Astrocyte of the cerebellum (primary cell): Measurements from ENCODE around the gene FAM168A.

Experiments used
- DNase-seq: peaks from one replicate; pipeline ENCODE4 v3.0.0-alpha.2; 2011; ENCODE audit warnings: low read depth
- H3K4me3 ChIP-seq: 2 replicates; pipeline ENCODE4 v1.5.1; 2011; ENCODE audit warnings: mild to moderate bottlenecking, low read depth, low read length, moderate library complexity
- in situ Hi-C: cut with HindIII; loops from 2 replicates; pipeline ENCODE4 v1.10.0; 2017; ENCODE audit warnings: low sequenced_read_pairs
- TF ChIP-seq, protein P1 (sequence below): IDR thresholded peaks from 2 replicates; pipeline ENCODE4 v1.5.1; 2012; ENCODE audit warnings: low read length, low read depth, moderate library complexity, mild to moderate bottlenecking; ENCODE audit errors: missing control alignments

The FAM168A gene

DNA sequence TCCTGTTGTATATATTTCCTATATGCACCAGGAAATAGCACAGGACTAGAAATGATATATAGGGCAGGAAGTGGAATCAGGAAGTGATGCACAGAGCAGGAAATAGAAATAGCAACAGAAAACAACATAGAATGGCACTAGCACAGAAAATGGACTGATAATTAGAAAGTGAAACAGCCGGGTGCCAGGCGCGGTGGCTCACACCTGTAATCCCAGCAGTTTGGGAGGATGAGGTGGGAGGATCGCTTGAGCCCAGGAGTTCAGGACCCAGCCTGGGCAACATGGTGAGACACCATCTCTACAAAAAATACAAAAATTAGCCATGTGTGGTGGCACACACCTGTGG is 231.7 kb downstream of the FAM168A start:
- TF ChIP-seq, protein P1, sequence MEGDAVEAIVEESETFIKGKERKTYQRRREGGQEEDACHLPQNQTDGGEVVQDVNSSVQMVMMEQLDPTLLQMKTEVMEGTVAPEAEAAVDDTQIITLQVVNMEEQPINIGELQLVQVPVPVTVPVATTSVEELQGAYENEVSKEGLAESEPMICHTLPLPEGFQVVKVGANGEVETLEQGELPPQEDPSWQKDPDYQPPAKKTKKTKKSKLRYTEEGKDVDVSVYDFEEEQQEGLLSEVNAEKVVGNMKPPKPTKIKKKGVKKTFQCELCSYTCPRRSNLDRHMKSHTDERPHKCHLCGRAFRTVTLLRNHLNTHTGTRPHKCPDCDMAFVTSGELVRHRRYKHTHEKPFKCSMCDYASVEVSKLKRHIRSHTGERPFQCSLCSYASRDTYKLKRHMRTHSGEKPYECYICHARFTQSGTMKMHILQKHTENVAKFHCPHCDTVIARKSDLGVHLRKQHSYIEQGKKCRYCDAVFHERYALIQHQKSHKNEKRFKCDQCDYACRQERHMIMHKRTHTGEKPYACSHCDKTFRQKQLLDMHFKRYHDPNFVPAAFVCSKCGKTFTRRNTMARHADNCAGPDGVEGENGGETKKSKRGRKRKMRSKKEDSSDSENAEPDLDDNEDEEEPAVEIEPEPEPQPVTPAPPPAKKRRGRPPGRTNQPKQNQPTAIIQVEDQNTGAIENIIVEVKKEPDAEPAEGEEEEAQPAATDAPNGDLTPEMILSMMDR: no peak
- in situ Hi-C loops: no loop called here
- no peak overlapping the region for H3K4me3 ChIP-seq
- DNase-seq: no peak

DNA sequence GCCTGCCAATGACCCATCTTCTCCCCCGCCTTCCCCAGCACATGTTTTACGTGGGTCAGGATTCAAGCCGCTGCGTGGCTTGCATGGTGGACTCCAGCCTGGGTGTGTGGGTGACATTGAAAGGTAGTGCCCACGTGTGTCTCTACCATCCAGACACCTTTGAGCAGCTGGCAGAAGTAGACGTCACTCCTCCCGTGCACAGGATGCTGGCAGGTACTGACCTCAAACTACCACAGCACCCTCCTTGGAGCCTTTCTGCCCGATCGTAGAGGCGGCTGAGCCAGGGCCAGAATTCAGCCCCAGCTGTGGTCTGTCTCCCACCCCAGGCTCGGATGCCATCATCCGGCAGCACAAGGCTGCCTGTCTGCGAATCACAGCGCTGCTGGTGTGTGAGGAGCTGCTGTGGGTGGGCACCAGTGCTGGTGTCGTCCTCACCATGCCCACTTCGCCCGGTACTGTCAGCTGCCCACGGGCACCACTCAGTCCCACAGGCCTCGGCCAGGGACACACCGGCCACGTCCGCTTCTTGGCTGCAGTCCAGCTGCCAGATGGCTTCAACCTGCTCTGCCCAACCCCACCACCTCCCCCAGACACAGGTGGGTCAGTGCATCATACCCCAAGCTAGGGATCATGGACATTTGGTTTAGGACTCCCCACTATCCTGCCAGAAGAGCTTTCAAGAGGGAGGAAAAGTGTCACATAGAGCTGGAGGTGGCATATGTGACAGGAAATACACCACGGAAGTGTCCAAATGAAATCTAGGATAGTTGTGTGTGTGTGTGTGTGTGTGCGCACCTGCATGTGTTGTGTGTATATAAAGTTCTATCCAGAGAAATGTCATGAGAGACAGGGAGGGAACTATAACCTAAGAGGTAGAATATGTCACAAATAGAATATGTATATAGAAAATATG is 232.3 kb downstream of the FAM168A start:
- TF ChIP-seq, protein P1: no peak
- in situ Hi-C loops: no loop called here
- DNase-seq: no peak
- no peak overlapping the region for H3K4me3 ChIP-seq

DNA sequence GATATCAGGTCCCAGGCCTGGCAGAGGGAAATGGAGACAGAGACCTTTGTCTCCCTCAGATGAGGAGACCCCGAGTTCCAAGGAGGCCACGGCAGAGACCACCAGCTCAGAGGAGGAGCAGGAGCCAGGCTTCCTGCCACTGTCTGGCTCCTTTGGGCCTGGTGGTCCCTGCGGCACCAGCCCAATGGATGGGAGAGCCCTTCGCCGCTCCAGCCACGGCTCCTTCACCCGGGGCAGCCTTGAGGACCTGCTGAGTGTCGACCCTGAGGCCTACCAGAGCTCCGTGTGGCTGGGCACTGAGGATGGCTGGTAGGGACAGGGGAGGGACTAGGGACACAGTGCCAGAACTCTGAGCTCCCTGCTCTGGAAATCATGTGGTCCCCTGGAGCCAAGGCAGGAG is 234.8 kb downstream of the FAM168A start:
- in situ Hi-C loops: no loop called here
- TF ChIP-seq, protein P1: no peak
- H3K4me3 ChIP-seq: no peak overlapping the region
- no peak for DNase-seq

DNA sequence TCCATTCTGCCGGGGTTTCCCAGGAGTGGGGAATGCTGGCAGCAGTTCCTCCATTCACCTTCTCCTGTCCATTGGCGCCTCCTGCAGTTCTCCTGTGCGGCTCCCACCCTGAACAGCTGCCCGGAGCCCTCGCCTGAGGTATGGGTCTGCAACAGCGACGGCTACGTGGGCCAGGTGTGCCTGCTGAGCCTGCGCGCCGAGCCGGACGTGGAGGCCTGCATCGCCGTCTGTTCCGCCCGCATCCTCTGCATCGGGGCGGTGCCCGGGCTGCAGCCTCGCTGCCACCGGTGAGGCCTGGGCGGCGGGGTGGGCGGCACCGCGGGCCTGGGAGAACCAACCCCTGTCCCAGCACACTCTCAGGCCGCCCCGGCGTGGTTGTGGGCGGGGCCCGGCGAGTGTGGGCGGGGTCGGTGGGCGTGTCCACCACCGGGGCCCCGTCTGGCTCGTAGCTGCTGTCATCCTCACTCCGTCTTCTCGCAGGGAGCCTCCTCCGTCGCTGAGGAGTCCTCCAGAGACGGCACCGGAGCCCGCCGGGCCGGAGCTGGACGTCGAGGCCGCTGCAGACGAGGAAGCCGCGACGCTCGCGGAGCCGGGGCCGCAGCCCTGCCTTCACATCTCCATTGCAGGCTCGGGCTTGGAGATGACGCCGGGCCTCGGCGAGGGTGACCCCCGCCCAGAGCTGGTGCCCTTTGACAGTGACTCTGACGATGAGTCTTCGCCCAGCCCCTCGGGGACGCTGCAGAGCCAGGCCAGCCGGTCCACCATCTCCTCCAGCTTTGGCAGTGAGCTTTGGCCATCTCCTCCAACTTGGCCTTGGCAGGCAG is 235.7 kb downstream of the FAM168A start:
- TF ChIP-seq, protein P1: no peak
- H3K4me3 ChIP-seq: no peak overlapping the region
- no peak for DNase-seq
- in situ Hi-C loops: no loop called here

DNA sequence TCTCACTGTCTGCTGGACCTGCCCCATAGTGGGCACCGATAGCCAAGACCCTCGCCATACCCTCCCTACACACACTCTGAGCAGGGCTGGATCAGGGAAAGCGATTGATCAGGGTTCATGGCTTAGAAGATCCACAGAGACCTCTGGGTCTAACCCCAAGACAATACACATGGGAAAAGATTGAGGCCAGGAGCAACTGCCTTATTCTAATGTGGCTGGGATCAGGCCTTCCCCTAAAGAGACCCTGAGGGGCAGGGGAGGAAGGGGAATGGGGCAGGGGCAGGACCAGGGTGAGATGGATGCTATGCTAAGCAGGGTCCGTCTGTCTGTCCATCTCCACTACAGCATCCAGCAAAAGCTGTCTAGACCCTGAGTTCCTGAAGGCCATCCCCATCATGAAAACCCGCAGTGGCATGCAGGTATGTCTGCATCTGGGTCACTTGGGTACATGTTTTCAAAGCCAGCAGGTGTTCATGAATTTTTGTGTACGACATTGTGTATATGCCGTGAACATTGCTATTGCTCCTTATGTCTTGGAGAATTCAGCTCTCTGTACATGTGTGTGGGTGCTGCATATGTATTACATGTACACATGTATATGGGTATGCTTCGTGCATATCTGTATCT is 237.1 kb downstream of the FAM168A start:
- no peak for DNase-seq
- H3K4me3 ChIP-seq: no peak overlapping the region
- in situ Hi-C loops: no loop called here
- TF ChIP-seq, protein P1: no peak
